GM12864 (cell line): ENCODE results near the gene NUFIP1.
"Not testable (repeated sequence)": the region's sequence is repeated elsewhere in the genome, so short reads cannot be mapped to it uniquely, and the experiment has no call there.

Experiments
- DNase-seq: peaks from one replicate; pipeline ENCODE4 v3.0.0-alpha.2; 2011; ENCODE audit warnings: low read depth
- H3K4me3 ChIP-seq: 2 replicates; pipeline ENCODE4 v1.5.1; 2011; ENCODE audit warnings: mild to moderate bottlenecking, low read depth, low read length, control low read depth
- CTCF ChIP-seq: IDR thresholded peaks from 2 replicates; pipeline ENCODE4 v1.5.1; 2011; ENCODE audit warnings: low read depth, mild to moderate bottlenecking, moderate library complexity, low read length, control low read depth, inconsistent platforms; ENCODE audit errors: missing control alignments

The NUFIP1 gene

GRCh38 chr13:44902738-44903137, 86.5 kb downstream of the NUFIP1 start:
- TF ChIP-seq CTCF: no peak
- no peak for DNase-seq
- no peak overlapping the region for H3K4me3 ChIP-seq

- no peak for DNase-seq
- H3K4me3 ChIP-seq: no peak overlapping the region
- no peak for TF ChIP-seq CTCF
Measured at GRCh38 chr13:44899967-44900366, 89.3 kb downstream of the NUFIP1 start.

- not testable (repeated sequence) for H3K4me3 ChIP-seq, DNase-seq
Measured at GRCh38 chr13:44898308-44898707, 91.0 kb downstream of the NUFIP1 start.

GRCh38 chr13:44895953-44896335, 93.3 kb downstream of the NUFIP1 start:
- TF ChIP-seq CTCF: no peak
- H3K4me3 ChIP-seq: no peak overlapping the region
- no peak for DNase-seq

- no peak overlapping the region for H3K4me3 ChIP-seq
- no peak for DNase-seq
- TF ChIP-seq CTCF: no peak
Measured at GRCh38 chr13:44895264-44895952, 93.9 kb downstream of the NUFIP1 start.

GRCh38 chr13:44894001-44894770, 95.1 kb downstream of the NUFIP1 start:
- DNase-seq: no peak
- no peak overlapping the region for H3K4me3 ChIP-seq
- no peak for TF ChIP-seq CTCF
